SK-N-MC (cell line): ENCODE results near the gene VWC2.

ENCODE experiments used
- DNase-seq: peaks from one replicate; pipeline ENCODE4 v3.0.0-alpha.2; 2011; ENCODE audit warnings: low read depth, low spot score
- H3K27ac ChIP-seq: fragments of 200-600 bp; sonication (generic); 2 replicates; pipeline ENCODE4 v1.5.1; 2016; ENCODE audit warnings: mixed run types
- H3K36me3 ChIP-seq: fragments of 200-600 bp; sonication (generic); 2 replicates; pipeline ENCODE4 v1.6.1; 2017; ENCODE audit warnings: antibody characterized with exemption, low read length, mixed read lengths; ENCODE audit not compliant: insufficient read depth
- H3K4me3 ChIP-seq: fragments of 200-600 bp; sonication (generic); 2 replicates; pipeline ENCODE4 v1.5.1; 2016
- H3K9ac ChIP-seq: fragments of 200-600 bp; sonication (generic); 2 replicates; pipeline ENCODE4 v1.8.0; 2017; ENCODE audit warnings: mixed run types, mixed read lengths; ENCODE audit not compliant: insufficient read length
- H3K9me3 ChIP-seq: fragments of 200-600 bp; sonication (generic); 2 replicates; pipeline ENCODE4 v1.6.1; 2017; ENCODE audit warnings: low read depth, mild to moderate bottlenecking, antibody characterized with exemption, low read length, moderate library complexity, mixed read lengths
- EZH2 ChIP-seq: fragments of 200-600 bp; sonication (generic); IDR thresholded peaks from one replicate; pipeline ENCODE4 v1.6.1; 2017; ENCODE audit warnings: antibody characterized with exemption
- FOXP2 ChIP-seq: optimal IDR thresholded peaks from 2 replicates; pipeline ENCODE3; 2011; ENCODE audit warnings: mild to moderate bottlenecking, moderate library complexity; ENCODE audit not compliant: insufficient read depth; ENCODE audit errors: extremely low read length, control extremely low read depth
- POLR2AphosphoS5 ChIP-seq: IDR thresholded peaks from 2 replicates; pipeline ENCODE4 v1.6.1; 2012; ENCODE audit warnings: mild to moderate bottlenecking, low read depth, low read length, borderline replicate concordance

The VWC2 gene

GRCh38 chr7:49791088-49791741 is 17.8 kb downstream of the VWC2 start:
- Histone ChIP-seq H3K9ac (no peak overlapping the region), H3K4me3 (no peak overlapping the region), H3K9me3 (no peaks in the 10 kb centered on the region), H3K27ac (no peak overlapping the region), H3K36me3 (no peaks in the 10 kb centered on the region)
- DNase-seq: no peak
- TF ChIP-seq EZH2: no peak
- TF ChIP-seq POLR2AphosphoS5: no peak
- TF ChIP-seq FOXP2: no peak

- H3K36me3 ChIP-seq: no peaks in the 10 kb centered on the region
- H3K4me3 ChIP-seq: no peak overlapping the region
- DNase-seq: no peak
- no peaks in the 10 kb centered on the region for H3K9me3 ChIP-seq
- H3K27ac ChIP-seq: no peak overlapping the region
- TF ChIP-seq EZH2 (no peak), FOXP2 (no peak), POLR2AphosphoS5 (no peak)
- no peak overlapping the region for H3K9ac ChIP-seq
Observed at GRCh38 chr7:49797987-49798660, 24.7 kb downstream of the VWC2 start.

GRCh38 chr7:49800031-49800430 is 26.6 kb downstream of the VWC2 start:
- H3K36me3 ChIP-seq: no peaks in the 10 kb centered on the region
- TF ChIP-seq FOXP2 (no peak), POLR2AphosphoS5 (no peak), EZH2 (no peak)
- DNase-seq: no peak

GRCh38 chr7:49802600-49802999 is 29.2 kb downstream of the VWC2 start:
- DNase-seq: no peak
- TF ChIP-seq FOXP2 (no peak), POLR2AphosphoS5 (no peak), EZH2 (no peak)
- H3K9me3 ChIP-seq: no peaks in the 10 kb centered on the region

More at GRCh38 chr7:49800031-49800430, 26.6 kb downstream of the VWC2 start:
- Histone ChIP-seq H3K9ac (no peak overlapping the region), H3K4me3 (no peak overlapping the region), H3K9me3 (no peaks in the 10 kb centered on the region), H3K27ac (no peak overlapping the region)

GRCh38 chr7:49803812-49804211 is 30.4 kb downstream of the VWC2 start:
- Histone ChIP-seq H3K9ac (no peak overlapping the region), H3K27ac (no peak overlapping the region), H3K4me3 (no peak overlapping the region), H3K9me3 (no peaks in the 10 kb centered on the region), H3K36me3 (no peaks in the 10 kb centered on the region)
- DNase-seq: no peak
- TF ChIP-seq POLR2AphosphoS5: no peak
- TF ChIP-seq FOXP2: no peak
- TF ChIP-seq EZH2: no peak

More at GRCh38 chr7:49802600-49802999, 29.2 kb downstream of the VWC2 start:
- H3K4me3 ChIP-seq: no peak overlapping the region
- H3K9ac ChIP-seq: no peak overlapping the region
- H3K27ac ChIP-seq: no peak overlapping the region
- H3K36me3 ChIP-seq: no peaks in the 10 kb centered on the region

- Histone ChIP-seq H3K9me3 (no peaks in the 10 kb centered on the region), H3K36me3 (no peaks in the 10 kb centered on the region), H3K4me3 (no peak overlapping the region), H3K9ac (no peak overlapping the region), H3K27ac (no peak overlapping the region)
- DNase-seq: no peak
- TF ChIP-seq FOXP2 (no peak), POLR2AphosphoS5 (no peak), EZH2 (no peak)
Observed at GRCh38 chr7:49805371-49806007, 32.1 kb downstream of the VWC2 start.

- no peak overlapping the region for H3K4me3 ChIP-seq
- no peak for DNase-seq
Observed at GRCh38 chr7:49812534-49812933, 39.1 kb downstream of the VWC2 start.

GRCh38 chr7:49817279-49817678 is 43.8 kb downstream of the VWC2 start:
- DNase-seq: no peak
- Histone ChIP-seq H3K9ac (no peak overlapping the region), H3K4me3 (no peak overlapping the region), H3K36me3 (no peaks in the 10 kb centered on the region), H3K27ac (no peak overlapping the region), H3K9me3 (no peaks in the 10 kb centered on the region)
- TF ChIP-seq FOXP2: no peak
- no peak for TF ChIP-seq POLR2AphosphoS5
- no peak for TF ChIP-seq EZH2

More at GRCh38 chr7:49812534-49812933, 39.1 kb downstream of the VWC2 start:
- no peak overlapping the region for H3K27ac ChIP-seq
- H3K36me3 ChIP-seq: no peaks in the 10 kb centered on the region
- no peak for TF ChIP-seq POLR2AphosphoS5
- no peak for TF ChIP-seq EZH2
- TF ChIP-seq FOXP2: no peak
- no peaks in the 10 kb centered on the region for H3K9me3 ChIP-seq
- H3K9ac ChIP-seq: no peak overlapping the region

- no peak overlapping the region for H3K4me3 ChIP-seq
- H3K36me3 ChIP-seq: no peaks in the 10 kb centered on the region
- no peak overlapping the region for H3K9ac ChIP-seq
- H3K27ac ChIP-seq: no peak overlapping the region
- TF ChIP-seq POLR2AphosphoS5 (no peak), FOXP2 (no peak), EZH2 (no peak)
- H3K9me3 ChIP-seq: no peaks in the 10 kb centered on the region
- DNase-seq: no peak
Observed at GRCh38 chr7:49821181-49821580, 47.7 kb downstream of the VWC2 start.
